ENCODE data around the gene PMEL.

DNA sequence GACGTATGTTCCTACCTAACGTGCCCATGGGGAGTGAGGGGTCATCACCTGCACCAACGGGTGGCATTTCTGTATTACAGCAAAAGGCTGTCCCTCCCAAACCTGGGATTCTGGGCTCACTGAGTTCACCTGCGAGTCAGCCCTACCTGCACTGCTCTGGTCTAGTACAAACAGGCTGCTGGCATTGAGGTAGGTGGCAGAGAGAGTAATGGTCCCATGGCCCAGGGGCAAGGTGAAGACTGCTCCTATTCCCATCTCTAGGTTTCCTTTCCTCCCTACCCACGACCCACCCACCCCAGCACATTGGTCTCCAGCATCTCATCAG lies 31.7 kb upstream of the PMEL start:
- TF ChIP-seq, protein P1, sequence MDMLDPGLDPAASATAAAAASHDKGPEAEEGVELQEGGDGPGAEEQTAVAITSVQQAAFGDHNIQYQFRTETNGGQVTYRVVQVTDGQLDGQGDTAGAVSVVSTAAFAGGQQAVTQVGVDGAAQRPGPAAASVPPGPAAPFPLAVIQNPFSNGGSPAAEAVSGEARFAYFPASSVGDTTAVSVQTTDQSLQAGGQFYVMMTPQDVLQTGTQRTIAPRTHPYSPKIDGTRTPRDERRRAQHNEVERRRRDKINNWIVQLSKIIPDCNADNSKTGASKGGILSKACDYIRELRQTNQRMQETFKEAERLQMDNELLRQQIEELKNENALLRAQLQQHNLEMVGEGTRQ (IDR thresholded peaks at IDR 0.05; ENCODE audit: low read depth, low read length) = no peak
- no peak for TF ChIP-seq CTCF (conservative IDR thresholded peaks at IDR 0.05; ENCODE audit: low read depth, low read length)
- TF ChIP-seq RCOR1 (IDR thresholded peaks at IDR 0.05; ENCODE audit: insufficient replicate concordance, low read length) = no peak
- no peak for TF ChIP-seq POLR2A (IDR thresholded peaks at IDR 0.05; ENCODE audit: low read depth, low read length)
- TF ChIP-seq RAD21 (IDR thresholded peaks at IDR 0.05; ENCODE audit: low read length) = no peak
- TF ChIP-seq, protein P2, sequence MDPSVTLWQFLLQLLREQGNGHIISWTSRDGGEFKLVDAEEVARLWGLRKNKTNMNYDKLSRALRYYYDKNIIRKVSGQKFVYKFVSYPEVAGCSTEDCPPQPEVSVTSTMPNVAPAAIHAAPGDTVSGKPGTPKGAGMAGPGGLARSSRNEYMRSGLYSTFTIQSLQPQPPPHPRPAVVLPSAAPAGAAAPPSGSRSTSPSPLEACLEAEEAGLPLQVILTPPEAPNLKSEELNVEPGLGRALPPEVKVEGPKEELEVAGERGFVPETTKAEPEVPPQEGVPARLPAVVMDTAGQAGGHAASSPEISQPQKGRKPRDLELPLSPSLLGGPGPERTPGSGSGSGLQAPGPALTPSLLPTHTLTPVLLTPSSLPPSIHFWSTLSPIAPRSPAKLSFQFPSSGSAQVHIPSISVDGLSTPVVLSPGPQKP (IDR thresholded peaks at IDR 0.05; ENCODE audit: borderline replicate concordance, low read depth, low read length) = no peak
- no peak for TF ChIP-seq RFX5 (IDR thresholded peaks at IDR 0.05; ENCODE audit: low read depth, low read length)
- TF ChIP-seq CEBPB (IDR thresholded peaks at IDR 0.05; ENCODE audit: low read depth, low read length) = no peak
- no peak for TF ChIP-seq MXI1 (IDR thresholded peaks at IDR 0.05; ENCODE audit: borderline replicate concordance, low read depth, low read length)
- no peak for TF ChIP-seq MAZ (IDR thresholded peaks at IDR 0.05; ENCODE audit: borderline replicate concordance, low read depth, low read length)
- TF ChIP-seq CHD1 (IDR thresholded peaks at IDR 0.05; ENCODE audit: low read depth, low read length) = no peak

Measured in IMR-90 (cell line).